GM19463 (cell line): Measurements from ENCODE around the gene SERPINB1.
A peak's percentile ranks its signal among the peaks of the same experiment; 100 is the strongest.
"Not testable (repeated sequence)": the region's sequence is repeated elsewhere in the genome, so short reads cannot be mapped to it uniquely, and the experiment has no call there.

Experiments used
- ATAC-seq: cut with Tn5 transposase; IDR thresholded peaks from one replicate; pipeline ENCODE4 v1.9.1; 2021; ENCODE audit warnings: mild to moderate bottlenecking, moderate library complexity; ENCODE audit not compliant: unreplicated experiment

The SERPINB1 gene

DNA sequence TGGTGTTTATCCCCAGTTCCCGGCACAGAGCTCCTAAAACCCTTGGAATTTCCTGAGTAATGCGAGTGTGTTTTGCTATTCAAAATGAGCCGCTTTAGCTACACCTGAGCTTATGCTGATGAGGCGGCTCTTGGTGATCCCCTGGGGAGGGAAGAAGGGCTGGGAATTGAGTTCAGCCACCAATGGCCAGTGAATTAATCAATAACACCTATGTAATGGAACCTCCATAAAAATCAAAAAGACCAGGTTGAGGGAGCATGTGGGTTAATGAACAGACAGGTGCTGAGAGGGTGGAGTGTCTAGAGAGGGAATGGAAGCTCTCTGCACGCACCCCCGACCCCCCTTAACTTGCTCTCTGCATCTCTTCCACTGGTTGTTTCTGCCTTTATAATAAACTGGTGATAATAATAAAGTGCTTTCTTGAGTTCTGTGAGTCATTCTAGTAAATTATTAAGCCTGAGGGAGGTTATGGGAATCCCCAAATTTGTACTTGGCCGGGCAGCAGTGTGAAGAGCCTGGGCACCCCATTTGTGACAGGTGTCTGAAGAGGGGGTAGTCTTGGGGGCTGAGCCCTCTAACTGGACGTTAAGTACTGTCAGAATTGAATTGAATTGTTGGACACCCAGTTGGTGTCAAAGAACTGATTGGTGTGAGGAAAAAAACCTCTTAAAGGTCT is 24.6 kb upstream of the SERPINB1 start:
- ATAC-seq: peak; percentile 47

DNA sequence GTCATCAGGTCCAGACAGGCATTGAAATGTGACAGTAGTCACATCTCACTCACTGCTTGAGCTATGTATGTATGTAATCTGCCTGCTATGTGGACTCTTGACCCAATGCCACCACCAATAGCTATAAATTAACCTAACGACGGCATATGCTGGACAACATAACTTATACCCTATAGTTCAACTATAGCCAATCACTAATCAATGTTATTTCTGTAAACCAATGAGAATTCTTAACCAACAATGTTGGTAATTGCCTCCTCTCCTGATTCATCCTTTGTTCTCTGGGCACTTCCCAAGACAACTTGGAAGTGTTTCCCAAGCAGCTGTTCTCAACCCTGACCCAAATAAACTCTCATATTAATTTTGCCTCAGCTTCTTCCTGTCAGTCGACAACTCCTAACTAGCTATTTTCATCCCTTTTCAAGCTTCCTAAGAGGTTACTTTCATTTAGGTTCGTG is 24.1 kb upstream of the SERPINB1 start:
- no peak for ATAC-seq

GRCh38 chr6:2865270-2865669 is 23.6 kb upstream of the SERPINB1 start:
- no peak for ATAC-seq

DNA sequence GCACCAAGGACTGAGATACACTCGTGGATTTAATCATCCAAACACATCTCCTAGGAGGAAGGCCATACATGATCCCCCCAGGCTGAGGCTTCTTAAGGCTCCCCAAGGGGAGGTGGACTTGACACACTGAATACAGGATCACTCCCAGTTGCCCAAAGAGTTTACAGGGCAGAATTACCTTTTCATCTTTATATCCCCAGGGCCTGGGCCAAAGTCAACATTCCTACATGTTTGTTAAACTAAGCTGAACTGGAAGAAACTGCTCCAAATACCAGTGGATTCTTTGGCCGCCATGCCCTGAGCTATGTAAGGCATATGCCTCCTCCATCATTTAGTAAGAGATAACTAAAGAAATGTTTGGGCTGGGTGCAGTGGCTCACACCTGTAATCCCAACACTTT is 22.2 kb upstream of the SERPINB1 start:
- ATAC-seq: no peak

- peak; percentile 55 for ATAC-seq
These were observed 21.1 kb upstream of the SERPINB1 start for GRCh38 chr6:2862712-2863181.

GRCh38 chr6:2861822-2862164 is 20.1 kb upstream of the SERPINB1 start:
- ATAC-seq: no peak

DNA sequence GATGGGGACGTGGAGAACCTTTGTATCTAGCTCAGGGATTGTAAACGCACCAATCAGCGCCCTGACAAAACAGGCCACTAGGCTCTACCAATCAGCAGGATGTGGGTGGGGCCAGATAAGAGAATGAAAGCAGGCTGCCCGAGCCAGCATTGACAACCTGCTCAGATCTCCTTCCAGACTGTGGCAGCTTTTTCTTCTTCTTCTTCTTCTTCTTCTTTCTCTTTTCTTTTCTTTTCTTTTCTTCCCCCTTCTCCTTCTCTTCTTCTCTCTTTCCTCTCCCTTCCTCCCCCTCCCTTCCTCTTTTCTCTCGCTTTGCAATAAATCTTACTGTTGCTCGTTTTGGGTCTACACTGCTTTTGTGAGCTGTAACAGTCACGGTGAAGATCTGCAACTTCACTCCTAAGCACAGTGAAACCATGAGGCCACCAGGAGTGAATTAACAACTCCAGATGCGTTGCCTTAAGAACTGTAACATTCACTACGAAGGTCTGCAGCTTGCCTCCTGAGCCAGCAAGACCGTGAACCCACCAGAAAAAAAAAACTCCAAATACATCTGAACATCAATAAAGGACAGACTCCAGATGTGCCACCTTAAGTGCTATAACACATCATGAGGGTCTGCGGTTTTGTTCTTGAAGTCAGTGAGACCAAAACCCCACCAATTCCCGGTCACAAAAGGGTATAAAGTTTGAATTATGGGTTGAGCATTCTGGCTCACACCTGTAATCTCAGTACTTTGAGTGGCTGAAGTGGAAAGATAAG is 19.6 kb upstream of the SERPINB1 start:
- ATAC-seq: no peak

DNA sequence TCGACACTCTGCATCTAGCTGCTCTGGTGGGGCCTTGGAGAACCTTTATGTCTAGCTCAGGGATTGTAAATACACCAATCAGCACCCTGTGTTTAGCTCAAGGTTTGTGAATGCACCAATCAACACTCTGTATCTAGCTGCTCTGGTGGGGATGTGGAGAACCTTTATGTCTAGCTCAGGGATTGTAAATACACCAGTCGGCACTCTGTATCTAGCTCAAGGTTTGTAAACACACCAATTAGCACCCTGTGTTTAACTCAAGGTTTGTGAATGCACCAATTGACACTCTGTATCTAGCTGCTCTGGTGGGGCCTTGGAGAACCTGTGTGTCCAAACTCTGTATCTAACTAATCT is 19.0 kb upstream of the SERPINB1 start:
- not testable (repeated sequence) for ATAC-seq

- ATAC-seq: not testable (repeated sequence)
These were observed 18.4 kb upstream of the SERPINB1 start for GRCh38 chr6:2859798-2860705.

DNA sequence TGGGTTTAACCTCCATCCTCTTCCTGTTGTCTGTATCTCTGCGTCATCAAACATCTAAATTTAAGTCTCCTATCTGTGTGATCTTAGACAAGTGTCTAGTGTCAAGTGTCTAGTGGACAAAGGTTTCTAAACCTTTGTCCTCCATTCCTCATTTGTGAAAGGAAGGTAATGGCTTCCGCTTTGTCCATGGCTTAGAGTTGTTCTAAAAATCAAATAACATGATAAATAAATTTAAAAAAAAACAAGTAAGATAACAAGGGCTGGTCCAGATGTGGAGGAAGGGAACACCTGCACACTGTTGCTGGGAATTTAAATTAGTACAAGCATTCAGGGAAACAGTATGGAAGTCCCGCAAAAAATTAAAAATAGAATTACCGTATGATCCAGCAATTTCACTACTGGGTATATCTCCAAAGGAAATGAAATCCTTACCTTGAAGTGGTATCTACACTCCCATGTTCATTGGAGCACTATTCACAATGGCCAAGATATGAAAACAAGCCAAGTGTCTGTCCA is 17.6 kb upstream of the SERPINB1 start:
- no peak for ATAC-seq

GRCh38 chr6:2857580-2858337 is 16.1 kb upstream of the SERPINB1 start:
- ATAC-seq: peak; percentile 58

DNA sequence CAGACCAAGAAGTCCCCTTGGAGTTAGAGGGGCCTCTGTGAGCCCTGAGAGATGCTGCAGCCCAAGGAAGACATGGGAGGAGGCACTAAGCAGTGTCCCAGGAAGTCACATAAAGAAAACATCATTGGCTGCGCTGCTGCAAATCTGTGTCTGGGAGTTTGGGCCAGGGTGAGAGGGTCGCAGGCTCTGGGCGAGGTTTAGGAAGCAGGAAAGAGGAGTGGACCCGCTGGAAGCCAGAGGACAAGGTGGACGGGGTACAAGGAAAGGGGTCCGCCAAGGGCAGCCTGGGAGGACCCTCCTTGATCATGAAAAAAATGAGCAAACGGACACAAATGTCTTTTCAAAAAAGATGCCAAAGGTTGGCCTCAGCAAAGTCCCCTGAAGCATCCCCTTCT is 15.5 kb upstream of the SERPINB1 start:
- no peak for ATAC-seq

GRCh38 chr6:2855061-2855519 is 13.4 kb upstream of the SERPINB1 start:
- no peak for ATAC-seq

DNA sequence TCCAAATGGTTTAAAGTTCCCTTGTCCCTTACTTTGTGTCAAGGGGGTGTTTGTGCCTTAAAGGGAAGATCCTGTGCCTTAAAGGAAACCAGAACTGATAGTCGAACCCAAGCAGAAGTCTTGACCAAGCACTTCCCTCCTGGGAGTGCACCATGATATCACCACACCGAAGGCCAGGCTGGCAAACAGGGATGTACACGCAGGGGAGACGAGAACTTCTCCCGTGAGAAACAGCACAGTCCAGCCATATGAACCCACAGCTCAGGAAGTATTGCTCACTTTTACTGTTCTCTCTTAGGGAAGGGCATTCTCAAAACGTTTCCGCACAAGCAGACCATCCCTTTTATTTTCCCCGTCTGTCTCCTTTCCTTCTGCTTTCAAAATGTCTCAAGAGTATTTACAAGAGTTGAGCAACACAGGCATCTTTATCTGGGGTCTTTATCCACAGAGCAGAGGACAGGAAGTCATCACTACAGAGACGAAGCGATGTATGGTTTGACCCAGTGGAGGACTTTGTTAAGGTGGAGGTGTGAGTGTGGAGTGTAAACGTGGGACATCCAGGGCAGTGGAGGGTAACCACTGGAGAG is 12.8 kb upstream of the SERPINB1 start:
- ATAC-seq: no peak

DNA sequence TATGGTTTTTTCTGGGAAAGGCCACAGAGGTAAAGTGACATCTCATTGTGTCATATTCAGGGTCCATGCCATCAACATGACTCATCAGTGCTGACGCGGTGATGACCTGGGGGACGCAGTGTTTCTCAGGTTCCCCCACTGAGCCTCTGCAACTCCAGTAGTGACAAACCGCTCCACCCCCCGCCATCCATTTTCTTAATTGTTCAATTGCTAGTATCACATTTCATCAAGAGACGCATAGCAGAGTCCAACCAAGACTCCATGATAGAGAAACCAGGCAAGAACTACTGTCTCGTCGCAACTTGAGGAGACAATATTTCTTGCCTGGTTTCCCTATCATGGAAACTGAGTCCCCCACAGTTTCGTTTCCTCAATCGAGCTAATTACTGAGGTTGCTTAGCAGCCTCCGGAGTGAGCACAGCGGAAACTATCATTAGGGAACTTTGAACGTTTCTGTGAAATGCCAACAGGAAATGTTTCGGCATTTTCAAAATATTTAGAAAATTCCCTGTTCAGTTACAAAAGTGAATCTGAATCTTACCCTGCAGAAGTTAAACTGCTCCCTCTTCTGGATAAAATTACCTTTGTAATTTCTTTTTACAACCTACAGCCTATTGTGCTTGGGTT is 12.2 kb upstream of the SERPINB1 start:
- ATAC-seq: peak; percentile 26

GRCh38 chr6:2853378-2853768 is 11.7 kb upstream of the SERPINB1 start:
- not testable (repeated sequence) for ATAC-seq

GRCh38 chr6:2852921-2853322 is 11.3 kb upstream of the SERPINB1 start:
- no peak for ATAC-seq

GRCh38 chr6:2852514-2852855 is 10.8 kb upstream of the SERPINB1 start:
- ATAC-seq: no peak

GRCh38 chr6:2851727-2852513 is 10.3 kb upstream of the SERPINB1 start:
- ATAC-seq: no peak
